HUDEP-2 (cell line): ENCODE results near the gene CRIP1.

Experiments
- DNase-seq, 76 experiments: peaks; one replicate each; lab custom pipeline; 2025; ENCODE audit not compliant: unreplicated experiment in 76 of 76; lab: John Stamatoyannopoulos, UW

Gene CRIP1

DNA sequence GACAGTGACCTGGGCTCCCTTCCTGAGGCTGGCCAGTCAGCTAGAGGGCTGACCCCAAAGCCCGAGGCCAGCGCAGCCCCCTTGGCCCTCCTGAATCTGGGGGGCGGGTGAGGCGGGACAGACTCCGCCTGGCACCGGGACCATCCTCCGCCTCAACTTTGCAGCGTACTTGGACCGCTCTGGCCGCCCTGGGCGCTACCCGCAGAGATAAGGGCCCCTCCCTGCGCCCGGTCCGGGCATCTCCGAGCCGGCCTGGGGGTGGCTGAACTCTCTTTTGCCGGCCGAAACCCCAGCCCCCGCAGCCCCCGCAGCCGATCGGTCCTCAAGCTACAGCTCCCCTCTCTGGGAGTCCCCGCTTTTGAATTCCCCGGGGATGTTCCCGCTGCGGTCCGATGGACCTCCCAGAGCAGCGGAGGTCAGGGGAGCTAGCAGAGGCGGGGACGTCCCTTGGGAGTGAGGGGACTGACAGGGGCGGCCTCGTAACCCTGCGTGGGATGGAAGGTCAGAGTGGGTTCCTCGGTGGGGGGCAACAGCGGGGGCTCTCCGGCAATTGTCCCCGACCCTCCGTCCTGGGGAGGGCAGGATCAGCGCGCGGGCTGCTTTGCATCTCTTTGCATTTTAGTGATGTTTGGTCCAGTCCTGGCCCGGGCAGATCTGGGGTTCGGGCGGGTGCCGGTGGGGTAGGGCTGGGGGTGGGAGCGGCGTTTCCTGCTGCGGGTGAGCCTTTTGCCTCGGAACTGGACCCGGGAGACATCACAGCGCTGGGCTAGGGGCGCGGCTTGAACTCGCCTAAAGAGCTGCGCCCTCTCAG is at the start of gene CRIP1:
Gene CRIP1 (plus strand): TSS at position 724 of the 811 bp plus-strand sequence. CDS start 374 bp downstream, outside the sequence.
- peak in 36 of 76 experiments; percentile 25 to 83 (median 52) for DNase-seq

DNA sequence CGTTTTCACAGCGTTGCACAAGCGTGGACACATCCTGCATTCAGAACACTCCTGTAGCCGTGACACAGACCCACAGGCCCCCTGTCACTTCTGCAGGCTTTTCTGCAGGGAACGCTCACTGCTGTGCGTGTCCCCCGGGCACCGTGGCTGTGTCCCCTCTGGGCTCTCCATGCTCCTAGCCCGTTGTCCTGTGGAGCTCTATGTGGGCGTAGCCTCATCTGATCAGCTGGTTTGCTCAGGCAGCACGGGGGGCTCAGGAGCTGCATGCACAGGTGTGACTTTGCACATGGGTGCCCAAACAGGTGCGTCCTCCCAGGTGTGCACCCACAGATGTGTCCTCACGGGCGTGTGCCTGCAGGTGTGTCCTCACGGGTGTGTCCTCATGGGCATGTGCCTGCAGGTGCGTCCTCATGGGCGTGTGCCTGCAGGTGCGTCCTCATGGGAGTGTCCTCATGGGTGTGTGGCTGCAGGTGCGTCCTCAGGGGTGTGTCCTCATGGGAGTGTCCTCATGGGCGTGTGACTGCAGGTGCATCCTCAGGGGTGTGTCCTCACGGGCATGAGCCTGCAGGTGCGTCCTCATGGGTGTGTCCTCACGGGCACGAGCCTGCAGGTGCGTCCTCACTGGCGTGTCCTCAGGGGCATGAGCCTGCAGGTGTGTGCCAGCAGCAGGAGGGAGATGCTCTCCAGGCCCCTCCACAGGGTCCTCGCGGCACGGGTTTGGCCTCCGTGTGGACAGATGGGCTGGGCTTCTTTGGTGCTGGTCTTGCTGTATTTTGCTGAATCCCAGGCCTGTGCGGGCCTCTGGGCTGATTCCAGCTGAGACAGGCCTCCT is 49.6 kb upstream of the CRIP1 start:
- no peak for DNase-seq

- DNase-seq = no peak
Measured at GRCh38 chr14:105437723-105438500, 48.8 kb upstream of the CRIP1 start.

GRCh38 chr14:105439179-105439578 is 47.5 kb upstream of the CRIP1 start:
- no peak for DNase-seq

GRCh38 chr14:105439710-105440553 is 46.8 kb upstream of the CRIP1 start:
- peak in 69 of 76 experiments; percentile 11 to 96 (median 69) for DNase-seq

DNA sequence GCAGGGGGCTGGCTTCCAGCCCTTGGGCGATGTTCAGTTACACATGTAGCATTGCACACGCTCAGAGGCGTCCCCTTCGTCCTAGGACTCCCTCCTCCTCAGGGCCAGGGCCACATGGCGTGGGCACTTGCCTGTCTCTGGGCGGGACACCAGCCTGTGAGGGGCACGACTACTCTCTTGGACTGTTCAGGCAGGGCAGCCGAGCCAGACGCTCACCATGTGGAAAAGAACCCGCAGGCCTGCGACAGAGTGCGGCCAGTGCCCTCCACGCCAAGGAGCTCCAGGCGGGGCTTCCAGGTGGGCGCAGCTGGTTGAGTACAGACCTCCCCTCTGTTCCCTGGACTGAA is 46.2 kb upstream of the CRIP1 start:
- DNase-seq = no peak

- no peak for DNase-seq
Measured at GRCh38 chr14:105440992-105441391, 45.7 kb upstream of the CRIP1 start.

- DNase-seq = no peak
Measured at GRCh38 chr14:105442125-105442524, 44.6 kb upstream of the CRIP1 start.

DNA sequence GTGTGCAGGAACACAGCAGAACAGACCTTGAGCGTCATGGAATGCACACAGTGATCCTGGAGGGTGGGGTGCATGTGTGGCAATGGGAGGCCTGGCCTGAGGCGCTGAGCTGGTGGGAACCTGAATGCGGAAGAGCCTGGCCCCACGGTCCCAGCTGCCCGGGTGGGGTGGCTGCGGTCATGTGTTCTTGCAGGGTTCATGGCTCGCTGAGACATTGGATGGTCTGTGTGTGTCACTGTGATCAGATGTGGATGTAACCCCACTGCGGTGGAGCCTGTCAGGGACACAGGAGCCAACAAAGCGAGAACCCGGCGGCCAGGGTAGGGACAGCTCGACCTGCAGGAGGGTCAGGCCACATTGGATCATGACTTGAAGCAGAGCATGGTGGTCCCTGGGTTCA is 43.9 kb upstream of the CRIP1 start:
- DNase-seq = no peak

- DNase-seq = no peak
Measured at GRCh38 chr14:105444859-105445258, 41.8 kb upstream of the CRIP1 start.

DNA sequence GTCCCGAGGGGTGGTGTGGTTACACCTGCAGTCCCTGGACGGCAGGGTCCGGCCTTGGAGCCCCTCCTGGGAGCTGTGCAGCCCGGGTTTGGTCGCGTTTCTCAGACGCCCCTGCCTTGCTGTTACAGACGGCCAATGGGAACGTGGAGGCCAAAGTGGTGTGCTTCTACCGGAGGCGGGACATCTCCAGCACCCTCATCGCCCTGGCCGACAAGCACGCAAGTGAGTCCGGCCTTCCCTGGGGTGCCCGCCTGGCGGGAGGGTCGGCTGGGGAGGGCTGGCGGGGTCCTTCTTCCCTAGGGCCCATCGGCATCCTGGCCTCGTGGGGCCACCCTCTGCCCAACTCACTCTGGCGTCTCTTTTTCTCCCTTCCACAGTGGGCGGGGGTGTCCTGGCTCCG is 41.4 kb upstream of the CRIP1 start:
- DNase-seq = no peak

- DNase-seq = no peak
Measured at GRCh38 chr14:105445901-105446845, 40.5 kb upstream of the CRIP1 start.

GRCh38 chr14:105446971-105447370 is 39.7 kb upstream of the CRIP1 start:
- no peak for DNase-seq

DNA sequence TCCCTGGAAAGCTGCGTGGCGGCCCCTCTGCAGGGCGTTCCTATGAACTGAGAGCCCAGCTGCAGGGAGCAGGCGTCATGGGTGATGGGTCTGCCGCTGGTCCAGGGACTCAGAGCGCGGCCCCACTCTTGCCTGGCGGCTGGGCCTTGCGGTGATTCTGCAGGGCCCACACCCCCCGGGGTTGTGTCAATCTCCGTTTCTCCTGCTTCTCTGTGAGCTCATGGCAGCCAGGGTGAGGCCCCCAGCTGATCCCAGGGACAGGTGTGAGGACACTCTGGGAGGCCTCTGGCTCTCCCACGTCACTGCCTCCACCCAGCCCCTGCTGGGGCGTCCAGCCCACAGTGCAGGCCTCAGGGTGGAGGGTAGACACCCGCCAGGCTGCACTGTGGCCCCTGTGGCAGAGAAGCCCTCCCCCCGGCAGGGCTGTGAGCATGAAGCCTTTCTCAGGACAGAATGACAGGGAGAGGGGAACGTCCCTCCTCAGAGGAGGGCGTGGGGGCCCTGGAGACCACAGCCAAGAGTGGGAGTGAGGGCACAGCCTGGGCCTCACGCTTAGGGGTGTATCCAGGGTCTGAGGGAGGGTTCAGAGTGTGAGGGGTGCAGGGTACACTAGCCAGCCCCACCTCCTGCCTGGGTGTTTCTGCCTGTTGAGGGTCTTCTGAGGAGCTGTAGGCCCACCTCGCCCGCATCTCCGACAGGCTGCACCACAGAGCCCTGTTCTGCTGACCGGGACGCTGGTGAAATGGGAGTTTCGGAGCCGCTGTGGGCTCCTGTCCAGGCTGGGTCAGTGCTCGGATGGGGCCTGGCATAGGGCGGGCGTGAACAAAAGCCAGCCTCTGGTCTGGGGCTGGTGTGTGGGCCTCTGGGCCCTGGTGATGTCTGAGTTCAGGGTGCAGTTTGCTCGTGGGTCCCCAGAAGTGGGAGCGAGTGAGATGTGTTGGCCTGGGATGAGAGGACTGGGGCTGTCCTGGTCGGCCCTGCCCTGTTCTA is 38.7 kb upstream of the CRIP1 start:
- DNase-seq = no peak

DNA sequence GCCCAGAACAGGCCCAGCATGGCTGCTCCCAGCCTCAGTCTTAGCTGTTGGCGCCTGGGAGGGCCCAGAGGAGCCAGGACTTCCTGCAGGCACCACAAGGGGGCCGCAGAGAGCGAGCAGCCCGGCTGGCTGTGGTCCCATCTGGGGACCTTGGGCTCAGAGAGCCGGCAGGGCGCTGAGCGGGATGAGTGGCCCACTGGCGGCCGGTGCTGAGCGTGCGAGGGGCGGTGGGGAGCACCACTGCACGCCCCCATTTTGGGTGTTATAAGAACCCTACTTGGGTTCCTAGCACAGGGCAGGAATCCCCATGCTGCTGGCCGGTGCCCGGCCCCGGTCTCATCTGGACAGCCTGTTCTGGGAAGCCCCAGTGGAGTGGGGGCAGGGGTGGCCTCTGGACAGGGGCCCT is 38.0 kb upstream of the CRIP1 start:
- peak in 63 of 76 experiments; percentile 6 to 79 (median 49) for DNase-seq

DNA sequence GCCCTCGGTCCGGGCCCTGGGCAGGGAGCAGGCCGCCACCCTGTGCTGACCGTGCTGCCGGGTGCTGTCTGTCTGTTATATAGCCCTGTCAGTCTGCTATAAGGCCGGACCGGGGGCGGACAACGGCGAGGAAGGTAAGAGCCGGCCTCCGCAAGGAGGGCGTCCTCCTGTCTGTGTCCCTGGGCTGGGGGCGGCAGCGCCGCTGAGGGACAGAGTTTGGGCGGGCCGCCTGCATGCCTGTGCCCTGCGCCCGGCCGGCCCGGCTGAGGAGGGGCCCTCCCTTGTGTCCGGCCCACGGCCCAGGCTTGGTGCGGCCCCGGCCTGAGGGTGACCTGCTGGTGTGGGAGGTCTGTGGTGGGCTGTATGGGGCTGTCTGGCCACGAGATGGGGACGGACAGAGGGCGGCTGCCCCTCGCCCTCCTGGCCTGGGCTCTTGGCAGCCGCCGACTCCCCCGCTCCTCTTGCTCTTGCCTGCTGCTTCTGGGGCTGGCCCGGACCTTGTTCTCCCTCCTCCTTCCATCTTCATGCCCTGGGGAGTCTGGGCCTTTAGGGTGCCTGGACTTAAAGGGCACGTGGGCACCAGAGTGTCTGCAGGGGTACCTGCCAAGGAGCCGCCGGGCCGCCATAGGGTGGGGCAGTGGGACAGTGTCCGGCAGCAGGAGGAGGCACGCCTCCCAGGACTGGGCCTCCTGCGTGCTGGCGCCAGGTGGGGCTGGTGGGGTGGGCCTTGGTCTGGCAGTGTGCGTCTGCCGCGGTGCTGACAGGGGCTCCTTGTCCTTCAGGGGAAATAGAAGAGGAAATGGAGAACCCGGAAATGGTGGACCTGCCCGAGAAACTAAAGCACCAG is 37.2 kb upstream of the CRIP1 start:
- no peak for DNase-seq

GRCh38 chr14:105450123-105450505 is 36.6 kb upstream of the CRIP1 start:
- DNase-seq = no peak
